GM12865 (cell line): ENCODE measurements around the gene NEGR1.

Source experiments
- DNase-seq: peaks from one replicate; pipeline ENCODE4 v3.0.0; 2010; ENCODE audit warnings: low read depth
- H3K4me3 ChIP-seq: 2 replicates; pipeline ENCODE4 v1.5.1; 2011; ENCODE audit warnings: mild to moderate bottlenecking, low read depth, low read length, control low read depth
- TF ChIP-seq, protein P1 (sequence below): IDR thresholded peaks from 2 replicates; pipeline ENCODE4 v1.5.1; 2011; ENCODE audit warnings: low read length, control low read depth, low read depth, inconsistent platforms; ENCODE audit not compliant: insufficient read depth; ENCODE audit errors: missing control alignments

Gene NEGR1

DNA sequence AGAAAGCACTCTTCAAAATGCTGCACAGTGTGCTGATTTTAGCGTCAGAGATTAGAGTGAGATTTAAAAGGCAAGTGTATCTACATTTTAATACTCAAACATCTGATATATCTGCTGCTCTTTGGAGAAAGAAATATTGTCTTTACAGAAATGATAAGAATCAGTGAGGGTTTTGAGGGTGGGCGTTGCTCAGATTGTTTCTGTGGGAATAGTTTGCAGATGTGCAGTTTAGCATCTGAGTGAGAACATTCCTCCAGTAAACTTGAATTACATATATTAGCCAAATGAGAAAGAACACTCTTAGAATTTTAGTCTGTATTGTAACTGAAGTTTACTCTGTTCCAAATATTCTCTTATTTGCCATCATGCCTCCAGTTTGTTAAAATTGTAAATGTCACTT, 549.2 kb downstream of the NEGR1 start:
- no peak overlapping the region for H3K4me3 ChIP-seq
- TF ChIP-seq, protein P1, sequence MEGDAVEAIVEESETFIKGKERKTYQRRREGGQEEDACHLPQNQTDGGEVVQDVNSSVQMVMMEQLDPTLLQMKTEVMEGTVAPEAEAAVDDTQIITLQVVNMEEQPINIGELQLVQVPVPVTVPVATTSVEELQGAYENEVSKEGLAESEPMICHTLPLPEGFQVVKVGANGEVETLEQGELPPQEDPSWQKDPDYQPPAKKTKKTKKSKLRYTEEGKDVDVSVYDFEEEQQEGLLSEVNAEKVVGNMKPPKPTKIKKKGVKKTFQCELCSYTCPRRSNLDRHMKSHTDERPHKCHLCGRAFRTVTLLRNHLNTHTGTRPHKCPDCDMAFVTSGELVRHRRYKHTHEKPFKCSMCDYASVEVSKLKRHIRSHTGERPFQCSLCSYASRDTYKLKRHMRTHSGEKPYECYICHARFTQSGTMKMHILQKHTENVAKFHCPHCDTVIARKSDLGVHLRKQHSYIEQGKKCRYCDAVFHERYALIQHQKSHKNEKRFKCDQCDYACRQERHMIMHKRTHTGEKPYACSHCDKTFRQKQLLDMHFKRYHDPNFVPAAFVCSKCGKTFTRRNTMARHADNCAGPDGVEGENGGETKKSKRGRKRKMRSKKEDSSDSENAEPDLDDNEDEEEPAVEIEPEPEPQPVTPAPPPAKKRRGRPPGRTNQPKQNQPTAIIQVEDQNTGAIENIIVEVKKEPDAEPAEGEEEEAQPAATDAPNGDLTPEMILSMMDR, result no peak
- DNase-seq, result no peak

DNA sequence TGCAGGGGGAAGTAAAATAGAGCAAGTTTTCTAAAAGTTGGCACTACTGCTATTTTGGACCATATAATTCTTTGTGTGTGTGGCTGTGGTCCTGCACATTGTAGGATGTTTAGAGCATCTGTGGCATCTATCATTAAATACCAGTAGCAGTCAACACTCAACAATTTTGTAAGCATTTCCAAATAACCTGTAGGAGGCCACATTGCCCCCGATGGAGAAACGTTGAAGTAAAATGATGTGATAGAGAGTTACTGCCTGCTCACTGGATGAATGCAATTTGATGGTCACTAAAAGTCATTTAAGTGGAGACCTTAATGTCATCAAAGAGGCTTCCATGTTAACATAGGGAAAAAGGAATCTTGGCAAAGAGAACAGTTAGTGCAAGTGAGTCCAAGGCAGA, 560.8 kb downstream of the NEGR1 start:
- TF ChIP-seq, protein P1, result no peak
- H3K4me3 ChIP-seq, result no peak overlapping the region
- no peak for DNase-seq

DNA sequence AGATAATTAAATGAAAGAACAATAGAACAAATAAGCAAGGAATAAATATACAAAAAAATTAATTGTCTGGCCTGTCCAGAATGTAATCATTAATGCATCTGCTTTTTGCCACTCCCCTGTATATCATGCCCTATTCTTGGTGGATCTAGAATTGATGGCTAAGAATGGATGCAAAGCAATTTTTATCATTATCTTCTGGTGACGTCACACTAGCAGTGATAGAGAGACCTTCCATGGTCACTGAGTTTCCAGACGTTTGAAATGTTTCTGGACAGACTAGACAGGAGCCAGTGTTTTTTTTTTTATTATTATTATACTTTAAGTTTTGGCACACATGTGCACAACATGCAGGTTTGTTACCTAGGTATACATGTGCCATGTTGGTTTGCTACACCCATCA, 563.0 kb downstream of the NEGR1 start:
- no peak for DNase-seq
- TF ChIP-seq, protein P1, result no peak
- no peak overlapping the region for H3K4me3 ChIP-seq

DNA sequence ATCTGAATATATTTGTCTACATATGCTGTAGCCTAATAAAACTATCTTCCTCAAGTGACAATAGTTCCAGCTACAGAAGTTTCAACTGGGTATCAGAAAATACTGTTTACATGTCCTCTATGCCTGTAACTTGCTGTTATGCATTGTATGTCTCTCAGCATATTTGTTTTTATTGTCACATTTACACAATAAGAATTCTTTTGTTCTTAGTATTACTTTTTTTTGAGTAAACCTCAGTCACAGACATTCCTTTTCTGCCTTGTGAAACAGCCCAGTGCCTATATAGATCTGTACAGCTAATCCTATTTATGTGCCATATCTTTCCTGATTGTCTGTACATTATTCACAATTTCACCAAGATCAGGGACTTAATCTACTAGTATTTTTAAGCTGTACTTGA, 565.2 kb downstream of the NEGR1 start:
- DNase-seq, result no peak
- TF ChIP-seq, protein P1, result no peak
- H3K4me3 ChIP-seq, result no peak overlapping the region

DNA sequence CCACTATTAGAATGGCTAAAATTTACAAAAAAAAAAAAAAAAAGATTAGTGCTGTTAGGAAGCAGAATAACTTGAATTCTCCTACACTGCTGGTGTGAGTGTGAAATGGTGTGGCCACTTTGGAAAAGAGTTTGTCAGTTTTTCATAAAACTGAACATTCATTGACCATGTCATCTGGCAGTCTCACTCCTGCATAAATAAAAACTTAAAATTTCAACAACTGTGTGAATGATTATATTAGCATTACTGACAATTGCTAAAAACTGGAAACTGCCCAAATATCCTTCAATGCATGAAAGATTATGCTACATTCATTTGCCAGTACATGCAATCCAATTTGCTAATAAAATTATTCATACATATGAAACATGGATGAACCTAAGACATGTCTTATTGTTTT, 570.9 kb downstream of the NEGR1 start:
- TF ChIP-seq, protein P1, result no peak
- H3K4me3 ChIP-seq, result no peak overlapping the region
- DNase-seq, result no peak

DNA sequence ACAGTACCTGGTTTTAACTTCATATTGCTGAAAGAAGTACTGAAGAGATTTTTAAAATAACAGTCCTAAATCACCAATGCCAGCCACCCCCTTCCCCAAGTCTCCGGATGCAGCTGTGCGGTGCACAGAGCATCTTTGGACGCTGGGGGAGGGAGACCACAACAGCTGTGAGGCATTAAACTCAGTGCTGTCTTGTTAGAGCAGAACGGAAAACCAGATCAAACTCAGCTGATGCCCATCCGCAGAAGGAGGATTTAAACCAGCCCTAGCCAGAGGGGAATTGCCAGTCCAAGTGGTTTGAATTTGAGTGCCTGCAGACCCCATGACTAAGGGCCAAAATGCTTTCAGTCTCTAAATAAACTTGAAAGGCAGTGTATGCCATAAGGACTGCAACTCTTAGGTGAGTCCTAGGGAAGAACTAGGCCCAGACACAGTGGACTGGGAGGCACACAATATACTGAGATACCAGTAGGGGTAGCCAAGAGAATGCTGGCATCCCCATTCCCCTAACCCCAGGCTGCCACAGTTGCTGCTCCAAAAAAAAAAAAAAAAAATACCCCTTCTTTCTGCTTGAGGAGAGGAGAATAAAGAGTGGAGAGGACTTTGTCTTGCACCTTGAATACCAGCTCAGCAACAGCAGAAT, 576.2 kb downstream of the NEGR1 start:
- TF ChIP-seq, protein P1, result no peak
- peak; percentile 2 for DNase-seq
- H3K4me3 ChIP-seq, result no peak overlapping the region

DNA sequence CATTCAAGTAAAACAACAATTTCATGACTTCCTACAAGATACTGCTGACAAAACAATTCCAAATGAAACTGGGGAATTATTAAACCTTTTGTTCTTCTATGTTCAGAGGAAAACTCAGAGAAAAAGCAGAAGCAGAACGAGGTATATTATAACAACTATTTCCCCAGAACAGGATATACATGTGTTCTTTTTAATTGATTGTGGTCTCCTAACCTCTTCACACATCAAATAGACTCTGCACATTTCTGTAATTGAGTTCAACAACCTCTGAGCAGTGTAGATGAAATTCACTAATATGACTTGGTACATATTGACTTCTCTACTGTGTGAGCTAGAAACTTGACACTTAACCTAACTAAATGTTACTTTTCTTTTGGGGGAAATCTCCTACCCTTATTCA, 584.2 kb downstream of the NEGR1 start:
- DNase-seq, result no peak
- no peak overlapping the region for H3K4me3 ChIP-seq
- TF ChIP-seq, protein P1, result no peak
